A673 (cell line): ENCODE measurements around the gene LRRC1.

Experiments used
- EZH2 ChIP-seq: fragments of 200-600 bp; sonication (generic); IDR thresholded peaks from 2 replicates; pipeline ENCODE4 v1.6.1; 2017; ENCODE audit warnings: borderline replicate concordance, low read depth, mild to moderate bottlenecking, mixed read lengths, antibody characterized with exemption, low read length; ENCODE audit not compliant: poor library complexity, severe bottlenecking
- TF ChIP-seq, protein P1 (sequence below): fragments of 300-800, 200-600 bp; sonication (generic); conservative IDR thresholded peaks from 2 replicates; pipeline ENCODE4 v1.5.1; 2017; ENCODE audit warnings: low read depth, mild to moderate bottlenecking, antibody characterized with exemption, low read length, moderate library complexity, mixed read lengths

DNA sequence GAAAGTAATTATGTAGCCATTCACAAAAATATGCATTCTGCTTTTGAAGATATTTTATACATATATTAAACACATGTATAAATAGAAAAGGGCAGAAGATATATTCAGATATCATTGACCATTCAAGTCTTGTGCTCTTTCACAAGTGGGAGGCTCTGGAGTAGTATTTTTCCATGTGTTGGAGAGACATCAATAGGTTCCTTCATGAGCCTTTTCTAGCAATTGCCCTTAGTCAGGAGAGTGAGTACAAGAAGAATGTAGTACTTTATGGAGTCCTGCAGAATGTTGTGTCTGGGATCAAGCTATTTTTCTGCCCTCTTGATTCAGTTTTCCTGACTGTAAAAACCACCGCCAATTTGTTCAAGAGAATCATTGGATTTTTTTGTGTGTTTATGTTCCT lies 117.9 kb downstream of the LRRC1 start:
- no peak for TF ChIP-seq EZH2
- TF ChIP-seq, protein P1, sequence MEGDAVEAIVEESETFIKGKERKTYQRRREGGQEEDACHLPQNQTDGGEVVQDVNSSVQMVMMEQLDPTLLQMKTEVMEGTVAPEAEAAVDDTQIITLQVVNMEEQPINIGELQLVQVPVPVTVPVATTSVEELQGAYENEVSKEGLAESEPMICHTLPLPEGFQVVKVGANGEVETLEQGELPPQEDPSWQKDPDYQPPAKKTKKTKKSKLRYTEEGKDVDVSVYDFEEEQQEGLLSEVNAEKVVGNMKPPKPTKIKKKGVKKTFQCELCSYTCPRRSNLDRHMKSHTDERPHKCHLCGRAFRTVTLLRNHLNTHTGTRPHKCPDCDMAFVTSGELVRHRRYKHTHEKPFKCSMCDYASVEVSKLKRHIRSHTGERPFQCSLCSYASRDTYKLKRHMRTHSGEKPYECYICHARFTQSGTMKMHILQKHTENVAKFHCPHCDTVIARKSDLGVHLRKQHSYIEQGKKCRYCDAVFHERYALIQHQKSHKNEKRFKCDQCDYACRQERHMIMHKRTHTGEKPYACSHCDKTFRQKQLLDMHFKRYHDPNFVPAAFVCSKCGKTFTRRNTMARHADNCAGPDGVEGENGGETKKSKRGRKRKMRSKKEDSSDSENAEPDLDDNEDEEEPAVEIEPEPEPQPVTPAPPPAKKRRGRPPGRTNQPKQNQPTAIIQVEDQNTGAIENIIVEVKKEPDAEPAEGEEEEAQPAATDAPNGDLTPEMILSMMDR, result no peak
